Measurements from ENCODE around the gene WAPL.

The WAPL gene

DNA sequence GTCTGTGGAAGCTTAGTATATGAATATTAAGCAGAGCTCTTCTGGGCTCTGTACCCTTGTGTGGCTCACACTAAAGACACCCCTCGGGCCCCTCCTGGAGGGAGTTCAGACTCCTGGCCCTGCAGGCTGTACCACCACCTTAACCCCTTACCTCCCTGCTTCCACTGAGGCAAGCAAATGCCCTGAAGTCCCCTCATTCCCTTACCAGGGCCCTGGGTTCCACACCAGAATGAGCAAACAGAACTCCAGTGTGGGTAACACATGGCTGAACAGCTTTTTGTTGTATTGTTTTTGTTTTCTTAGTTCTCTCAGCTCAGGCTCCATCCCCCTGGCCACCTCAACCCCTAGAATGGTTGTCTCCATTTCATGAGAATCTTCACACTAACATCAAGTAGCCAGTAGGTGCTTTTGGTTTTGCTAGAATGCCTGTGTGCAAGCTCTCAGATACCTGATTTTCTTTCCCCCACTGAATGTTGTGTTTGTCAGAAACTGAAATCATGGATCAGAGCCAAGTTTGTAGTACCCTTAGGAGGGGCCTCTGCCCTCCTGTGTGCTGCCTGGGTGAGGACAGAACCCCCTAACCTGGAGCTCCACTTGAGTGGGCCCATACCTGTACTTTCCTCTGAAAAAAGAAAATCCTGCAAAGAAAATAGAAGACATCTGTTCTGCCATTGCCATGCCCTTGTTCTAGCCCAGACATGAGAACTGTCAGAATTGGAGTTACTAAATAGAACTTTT, 2.8 kb upstream of the WAPL start:
- no peak for DNase-seq

DNA sequence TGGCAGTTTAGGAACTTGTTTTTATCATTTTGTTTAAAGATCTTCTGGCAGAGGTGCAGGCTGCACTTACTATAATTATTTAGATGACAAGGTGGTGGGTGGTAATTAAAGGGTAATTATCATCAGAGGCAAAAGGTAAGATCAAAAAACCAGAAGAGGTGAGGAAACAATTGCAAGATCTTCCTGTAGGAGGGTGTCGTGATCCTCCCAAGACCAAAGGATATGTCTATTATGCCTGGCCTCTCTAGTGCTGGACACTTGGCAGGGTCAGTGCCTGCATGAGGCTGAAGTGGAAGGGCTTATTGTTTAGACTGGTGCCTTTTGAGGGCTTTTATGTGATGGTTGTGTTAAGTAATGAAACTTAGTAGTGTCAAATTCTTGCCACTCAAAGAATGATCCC, 1.8 kb upstream of the WAPL start:
- no peak for DNase-seq

DNA sequence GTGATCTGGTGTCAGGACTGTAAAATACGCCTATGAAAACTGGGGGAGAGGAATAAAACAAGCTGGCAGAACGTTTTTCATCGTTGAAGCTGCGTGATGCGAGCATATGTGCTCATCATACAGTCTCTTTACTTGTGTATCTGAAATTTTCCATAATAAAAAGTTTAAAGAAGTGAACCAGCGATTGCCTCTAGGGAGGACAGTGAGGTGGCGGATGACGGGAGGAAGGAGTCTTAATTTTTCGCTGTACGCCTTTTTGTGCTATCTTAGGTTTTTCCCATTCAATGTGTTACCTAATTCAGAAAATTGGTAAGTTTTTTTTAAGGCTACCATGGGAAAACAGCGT, 891 bp upstream of the WAPL start:
- DNase-seq = no peak

DNA sequence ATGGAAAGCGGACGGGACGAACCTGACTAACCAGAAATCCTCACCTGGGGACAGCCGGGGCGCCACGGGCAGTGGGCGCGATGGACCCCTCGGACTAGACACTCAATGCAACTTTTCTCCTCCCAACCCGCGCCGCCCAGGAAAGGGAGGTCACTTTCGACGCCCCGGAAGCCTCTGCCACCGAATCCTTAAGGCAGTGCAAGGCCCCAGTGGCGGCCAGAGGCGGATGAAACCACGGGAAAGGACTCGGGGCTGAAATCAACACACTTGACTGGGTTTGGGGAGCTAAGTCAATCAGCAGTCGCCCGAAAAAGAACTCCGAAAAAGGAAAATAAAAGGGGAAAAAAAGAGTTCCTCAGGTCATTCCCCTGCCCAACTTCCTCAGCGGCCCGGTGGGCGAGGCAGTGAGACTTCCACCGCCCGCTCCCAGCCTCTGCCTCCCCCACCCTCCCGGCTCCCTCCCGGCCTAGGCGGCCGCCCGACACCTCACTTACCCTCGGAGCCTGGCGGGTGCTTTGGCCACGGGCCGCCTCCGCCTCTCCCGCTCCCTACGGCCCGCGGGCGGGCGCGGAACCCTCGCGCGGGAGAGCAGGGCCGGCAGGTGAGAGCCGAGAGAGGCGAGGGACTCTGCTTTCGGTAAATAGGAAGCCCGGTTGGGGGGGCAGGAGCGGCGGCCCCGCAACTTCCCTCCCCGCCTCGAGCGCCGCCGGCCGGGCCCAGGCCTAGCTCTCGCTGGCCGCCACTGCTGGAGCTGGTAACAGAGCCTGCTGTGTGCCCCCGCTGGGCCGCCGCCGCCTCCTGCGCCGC, 518 bp downstream of the WAPL start:
- DNase-seq = no peak

GRCh38 chr10:86518781-86519180, 2.8 kb downstream of the WAPL start:
- DNase-seq = no peak

DNA sequence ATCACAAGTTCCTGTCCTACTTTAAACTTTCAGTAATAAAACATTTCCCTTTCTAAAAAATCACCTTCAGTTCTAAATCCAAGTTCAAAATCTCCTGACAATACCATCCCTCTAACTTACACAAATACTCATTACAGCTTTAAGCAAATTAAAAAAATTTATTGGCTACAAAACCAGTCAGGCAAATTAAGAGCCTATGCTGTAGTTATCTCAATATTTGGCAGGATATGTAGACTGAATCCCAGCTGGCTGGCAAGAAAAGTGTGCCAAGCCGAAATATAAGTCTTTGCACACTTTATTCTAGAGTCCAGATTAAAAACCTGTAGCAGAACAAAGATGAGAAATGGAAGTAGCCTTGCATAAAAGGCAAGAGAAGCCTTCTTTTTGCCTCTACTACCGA, 9.5 kb downstream of the WAPL start:
- DNase-seq = no peak

DNA sequence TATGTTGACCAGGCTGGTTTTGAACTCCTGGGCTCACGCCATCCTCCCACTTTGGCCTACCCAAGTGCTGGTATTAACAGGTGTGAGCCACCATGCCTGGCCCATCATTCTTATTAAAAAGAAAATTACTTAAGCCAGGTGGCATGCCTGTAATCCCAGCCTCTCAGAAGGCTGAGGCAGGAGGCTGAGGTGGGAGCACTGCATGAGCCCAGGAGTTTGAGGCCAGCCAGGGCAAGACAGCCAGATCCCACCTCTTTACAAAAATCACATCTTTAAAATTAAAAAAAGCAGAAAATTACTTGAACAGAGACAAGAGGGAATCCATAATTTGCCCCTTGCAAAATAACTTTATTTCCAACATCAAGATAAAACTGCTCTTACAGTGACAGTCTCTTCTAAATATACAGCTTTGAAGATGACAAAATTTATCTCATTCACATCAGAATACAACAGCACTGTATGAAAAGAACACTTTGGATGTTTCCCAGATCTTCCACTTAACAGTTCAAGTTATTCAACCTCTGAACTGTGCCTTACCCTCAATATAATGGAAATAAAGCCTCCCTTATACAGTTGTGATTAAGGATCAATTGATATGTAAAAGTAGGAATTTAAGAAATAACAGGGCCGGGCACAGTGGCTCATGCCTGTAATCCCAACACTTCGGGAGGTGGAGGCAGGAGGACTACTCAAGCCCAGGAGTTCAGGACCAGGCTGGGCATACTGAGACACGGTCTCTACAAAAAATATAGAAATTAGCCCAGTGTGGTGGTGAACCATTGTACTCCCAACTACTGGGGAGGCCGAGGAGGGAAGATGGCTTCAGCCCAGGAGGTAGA, 10.3 kb downstream of the WAPL start:
- DNase-seq = no peak

DNA sequence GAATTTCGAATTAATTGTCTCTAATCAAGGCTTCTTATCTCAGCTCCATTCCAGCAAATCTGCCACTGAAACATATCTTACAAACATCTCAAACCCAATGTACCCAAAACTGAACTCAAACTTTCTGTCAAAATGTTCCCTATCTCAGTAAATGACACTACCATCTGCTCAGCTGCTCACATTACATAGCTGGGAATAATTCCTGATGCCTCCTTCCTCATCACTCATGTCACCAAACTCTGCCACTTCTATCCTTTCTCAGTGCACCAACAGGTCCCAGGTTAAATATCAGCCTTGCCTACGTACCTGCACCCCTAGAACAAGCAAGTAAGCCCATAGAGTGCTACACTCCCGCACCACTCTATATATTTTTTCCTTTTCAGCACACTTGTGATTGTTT, 12.4 kb downstream of the WAPL start:
- DNase-seq = no peak

DNA sequence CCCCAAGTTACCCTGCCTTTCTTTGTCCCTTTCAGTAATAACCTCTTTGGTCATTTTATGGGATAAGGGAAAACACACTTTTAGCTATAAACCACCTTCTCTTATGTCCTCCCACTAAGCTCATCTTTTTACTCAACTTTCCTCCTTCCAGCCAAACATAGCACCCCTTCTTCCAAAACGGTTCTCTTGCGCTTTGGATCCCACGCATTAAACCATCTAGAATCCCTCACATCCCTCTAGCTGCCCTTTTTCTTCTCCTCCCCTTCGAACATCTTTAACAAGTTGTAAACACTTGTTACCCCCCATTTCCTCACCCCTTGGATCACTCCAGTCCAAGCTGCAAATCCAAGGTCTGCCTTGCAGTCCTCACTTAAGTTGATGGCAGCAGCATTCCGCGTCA, 13.4 kb downstream of the WAPL start:
- DNase-seq = no peak

DNA sequence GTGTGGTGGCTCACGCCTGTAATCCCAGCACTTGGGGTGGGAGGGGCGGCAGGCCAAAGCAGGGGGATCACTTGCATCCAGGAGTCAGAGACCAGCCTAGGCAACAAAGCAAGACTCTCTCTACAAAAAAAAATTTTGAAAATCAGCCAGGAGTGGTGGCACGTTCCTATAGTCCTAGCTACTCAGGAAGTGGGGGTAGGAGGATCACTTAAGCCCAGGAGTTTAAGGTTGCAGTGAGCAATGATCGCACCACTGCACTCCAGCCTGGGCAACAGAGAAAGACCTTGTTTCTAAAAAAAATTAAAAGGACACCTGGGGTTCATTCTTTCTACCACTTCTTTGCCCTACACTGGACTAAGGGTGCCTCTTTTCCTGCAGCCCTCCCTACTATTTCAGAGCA, 15.1 kb downstream of the WAPL start:
- DNase-seq = no peak

DNA sequence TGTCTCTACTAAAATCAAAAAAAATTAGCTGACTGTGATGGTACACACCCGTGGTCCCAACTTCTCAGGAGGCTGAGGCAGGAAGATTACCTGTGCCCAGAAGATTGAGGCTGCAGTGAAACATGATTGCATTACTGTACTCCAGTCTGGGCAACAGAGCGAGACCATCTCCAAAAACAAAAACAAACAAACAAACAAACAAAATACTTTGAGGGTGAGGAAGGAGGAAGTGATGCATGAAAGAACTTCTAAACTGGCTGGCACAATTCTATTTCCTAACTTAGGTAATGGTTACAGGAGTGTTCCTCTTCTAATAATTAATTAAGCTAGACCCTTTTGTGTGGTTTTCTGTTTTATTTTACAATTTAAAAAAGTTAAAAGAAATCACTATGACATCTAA, 15.5 kb downstream of the WAPL start:
- DNase-seq = no peak

GRCh38 chr10:86504510-86504909, 17.1 kb downstream of the WAPL start:
- DNase-seq = no peak

GRCh38 chr10:86500846-86501245, 20.7 kb downstream of the WAPL start:
- DNase-seq = no peak

- DNase-seq = no peak
Measured at GRCh38 chr10:86498598-86498997, 23.0 kb downstream of the WAPL start.

DNA sequence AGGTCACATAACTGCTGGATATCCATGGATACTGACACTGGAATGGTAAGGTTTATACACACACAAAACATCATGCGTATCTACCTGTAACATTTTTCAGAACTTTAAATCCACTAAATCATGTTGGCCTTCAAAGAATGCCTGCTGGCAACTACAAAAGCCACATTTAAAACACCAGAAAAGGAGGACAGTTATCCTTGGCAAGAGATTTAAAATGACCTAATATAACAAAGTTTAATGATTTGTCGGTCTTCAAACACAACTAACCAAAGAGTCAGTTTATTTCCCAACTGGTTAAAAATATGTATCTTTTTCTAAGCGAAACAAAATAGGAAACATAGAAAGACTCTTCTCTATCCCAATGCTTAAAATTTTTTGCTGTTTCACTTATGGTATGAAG, 24.0 kb downstream of the WAPL start:
- no peak for DNase-seq

GRCh38 chr10:86489960-86490612, 31.5 kb downstream of the WAPL start:
- DNase-seq = no peak

- no peak for DNase-seq
Measured at GRCh38 chr10:86489071-86489810, 32.4 kb downstream of the WAPL start.

- no peak for DNase-seq
Measured at GRCh38 chr10:86486856-86487255, 34.7 kb downstream of the WAPL start.

- DNase-seq = no peak
Measured at GRCh38 chr10:86483664-86484063, 37.9 kb downstream of the WAPL start.

DNA sequence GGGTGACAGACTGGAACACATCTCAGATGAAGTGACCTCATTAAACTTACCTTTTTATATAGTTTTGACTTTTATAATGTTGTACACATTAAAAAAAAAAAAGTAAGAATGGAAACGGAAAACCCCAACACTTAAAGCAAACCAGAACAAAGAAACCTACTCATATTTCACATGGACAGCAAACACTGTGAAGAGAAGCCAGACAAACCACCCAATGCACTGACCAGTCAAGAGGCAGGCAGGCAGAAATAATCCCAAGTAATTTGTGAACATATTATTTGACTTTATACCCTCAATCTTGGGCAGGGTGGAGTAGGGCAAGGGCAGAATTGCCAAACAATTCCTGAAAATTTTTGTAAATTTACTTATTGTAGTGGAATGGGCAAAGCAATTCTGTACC, 39.8 kb downstream of the WAPL start:
- no peak for DNase-seq

GRCh38 chr10:86480571-86480970, 41.0 kb downstream of the WAPL start:
- DNase-seq = no peak

DNA sequence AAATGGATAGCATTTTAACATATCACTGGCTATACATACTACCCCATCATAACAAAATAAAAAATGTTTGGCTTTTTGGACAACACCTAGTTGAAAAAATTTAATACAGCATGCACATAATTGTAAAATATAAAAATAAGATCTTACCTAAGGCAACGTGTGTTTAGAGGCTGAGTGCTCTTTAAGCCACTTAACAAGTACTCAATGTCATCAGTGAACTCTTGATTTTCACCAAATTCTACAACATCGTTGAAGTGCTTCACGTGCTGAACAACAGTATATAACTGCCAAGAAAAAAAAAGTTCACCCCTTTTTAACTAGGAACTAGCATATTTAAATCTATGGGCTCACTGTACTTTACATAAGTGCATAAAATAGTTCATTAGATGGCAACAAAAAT, 49.5 kb downstream of the WAPL start:
- DNase-seq = no peak
